GM12891 (cell line): ENCODE data around the gene TMEM270.
"Not testable (repeated sequence)": the region's sequence is repeated elsewhere in the genome, so short reads cannot be mapped to it uniquely, and the experiment has no call there.

Experiments used
- DNase-seq: peaks from one replicate; pipeline ENCODE4 v3.0.0; 2011; ENCODE audit warnings: low spot score; ENCODE audit not compliant: insufficient read length
- FAIRE-seq: peaks from 2 replicates; lab custom pipeline; 2011; peaks lifted over from hg19 to GRCh38; lab: Jason Lieb, UNC
- PAX5 ChIP-seq: IDR thresholded peaks from 2 replicates; pipeline ENCODE4 v1.6.1; 2011; ENCODE audit warnings: low read length, moderate library complexity, mild to moderate bottlenecking; ENCODE audit not compliant: insufficient read depth, severe bottlenecking
- POLR2A ChIP-seq: IDR thresholded peaks from 2 replicates; pipeline ENCODE4 v1.6.1; 2011; ENCODE audit warnings: low read depth, low read length, control low read depth
- POLR2AphosphoS5 ChIP-seq: IDR thresholded peaks from 2 replicates; pipeline ENCODE4 v1.6.1; 2011; ENCODE audit warnings: low read depth, low read length, control low read depth
- POU2F2 ChIP-seq: IDR thresholded peaks from 2 replicates; pipeline ENCODE4 v1.6.1; 2011; ENCODE audit warnings: low read depth, mild to moderate bottlenecking, control low read depth, low read length, moderate library complexity
- SPI1 ChIP-seq: IDR thresholded peaks from 2 replicates; pipeline ENCODE4 v1.6.1; 2011; ENCODE audit warnings: low read depth, low read length, control low read depth
- TAF1 ChIP-seq: IDR thresholded peaks from 2 replicates; pipeline ENCODE4 v1.6.1; 2011; ENCODE audit warnings: low read depth, low read length, control low read depth

Gene TMEM270

GRCh38 chr7:73831834-73832651, 28.9 kb upstream of the TMEM270 start:
- TF ChIP-seq PAX5 (no peak), POLR2A (no peak), SPI1 (no peak), POU2F2 (no peak), POLR2AphosphoS5 (no peak), TAF1 (no peak)
- FAIRE-seq (no peak), DNase-seq (no peak)

- no peak for TF ChIP-seq POLR2AphosphoS5
- no peak for TF ChIP-seq TAF1
- DNase-seq (no peak), FAIRE-seq (no peak)
Measured at GRCh38 chr7:73832806-73833205, 28.2 kb upstream of the TMEM270 start.

- DNase-seq (no peak), FAIRE-seq (no peak)
- TF ChIP-seq SPI1, result no peak
- no peak for TF ChIP-seq POU2F2
- no peak for TF ChIP-seq POLR2AphosphoS5
- TF ChIP-seq POLR2A, result no peak
- no peak for TF ChIP-seq TAF1
- TF ChIP-seq PAX5, result no peak
Measured at GRCh38 chr7:73833251-73833919, 27.6 kb upstream of the TMEM270 start.

- FAIRE-seq, result no peak
- TF ChIP-seq SPI1, result no peak
- TF ChIP-seq PAX5, result no peak
- TF ChIP-seq POLR2A, result no peak
- no peak for TF ChIP-seq TAF1
- TF ChIP-seq POLR2AphosphoS5, result no peak
- TF ChIP-seq POU2F2, result no peak
Measured at GRCh38 chr7:73834626-73835191, 26.2 kb upstream of the TMEM270 start.

GRCh38 chr7:73837167-73837566, 23.8 kb upstream of the TMEM270 start:
- FAIRE-seq, DNase-seq: not testable (repeated sequence)

More at GRCh38 chr7:73834626-73835191, 26.2 kb upstream of the TMEM270 start:
- DNase-seq, result no peak

GRCh38 chr7:73838642-73839041, 22.3 kb upstream of the TMEM270 start:
- FAIRE-seq (no peak), DNase-seq (no peak)
- TF ChIP-seq SPI1, result no peak
- TF ChIP-seq POLR2AphosphoS5, result no peak
- no peak for TF ChIP-seq POU2F2
- no peak for TF ChIP-seq TAF1
- no peak for TF ChIP-seq POLR2A
- TF ChIP-seq PAX5, result no peak

GRCh38 chr7:73839290-73839689, 21.7 kb upstream of the TMEM270 start:
- DNase-seq, result no peak
- TF ChIP-seq POLR2AphosphoS5 (no peak), SPI1 (no peak), POU2F2 (no peak), POLR2A (no peak), PAX5 (no peak), TAF1 (no peak)
- FAIRE-seq, result no peak

GRCh38 chr7:73839743-73840714, 20.9 kb upstream of the TMEM270 start:
- TF ChIP-seq POLR2AphosphoS5, result no peak
- no peak for TF ChIP-seq PAX5
- TF ChIP-seq POLR2A, result no peak
- FAIRE-seq (no peak), DNase-seq (no peak)

- TF ChIP-seq POLR2A (no peak), POLR2AphosphoS5 (no peak), SPI1 (no peak), TAF1 (no peak), POU2F2 (no peak), PAX5 (no peak)
- FAIRE-seq (no peak), DNase-seq (no peak)
Measured at GRCh38 chr7:73840715-73841379, 20.1 kb upstream of the TMEM270 start.
